ENCODE results near the gene KCNV2. TPM values are rescaled to one million over a fixed set of nuclear protein-coding genes. Genes with fewer than 3 reads are reported as not detected.

The KCNV2 gene
- polyA plus RNA-seq = 0.09 TPM
- long read RNA-seq, donor 1 = 0 reads
- long read RNA-seq, donor 2 = 0 reads
- long read RNA-seq, donor 3 = 0 reads
- long read RNA-seq, donor 4 = 0 reads
- long read RNA-seq, donor 5 = 0 reads
- long read RNA-seq, donor 6, partial matches to known transcripts = 28 of 28 reads
- long read RNA-seq, donor 6, other reads (novel, unspliced or antisense) = 0 of 28 reads
- long read RNA-seq, donor 7 = 0 reads
- long read RNA-seq, donor 8 = 0 reads
- long read RNA-seq, donor 9 = 0 reads
- long read RNA-seq, donor 10 = 0 reads
- long read RNA-seq, donor 11 = 0 reads

GRCh38 chr9:2717385-2717784 lies at the start of gene KCNV2:
KCNV2 (plus strand) TSS chr9:2717510; CDS start chr9:2717740, 230 bp downstream.
- no peak within 1 kb of the TSS for H3K4me3 ChIP-seq (ENCODE audit: low read length)
- H3K27me3 ChIP-seq (ENCODE audit: control insufficient read depth, insufficient read depth, low read length) = no peaks in the 10 kb centered on the region
- no peaks in the 10 kb centered on the region for H3K4me1 ChIP-seq (ENCODE audit: control insufficient read depth, insufficient read depth, low read length)
- DNase-seq = no peak
- no CpG with 5 or more reads among the region's 7 CpGs for WGBS (ENCODE audit: insufficient coverage, low lambda C conversion rate)
- peaks cover 12% of the 10 kb centered on the region for H3K9me3 ChIP-seq (ENCODE audit: control insufficient read depth, low read depth, low read length)
- H3K27ac ChIP-seq (ENCODE audit: low read length) = no peak within 1 kb of the TSS
- no peaks in the 10 kb centered on the region for H3K36me3 ChIP-seq (ENCODE audit: control insufficient read depth, insufficient read depth, low read length)

- H3K27me3 ChIP-seq (ENCODE audit: control insufficient read depth, insufficient read depth, low read length) = no peaks in the 10 kb centered on the region
- no peaks in the 10 kb centered on the region for H3K9me3 ChIP-seq (ENCODE audit: control insufficient read depth, low read depth, low read length)
- WGBS (ENCODE audit: insufficient coverage, low lambda C conversion rate) = 100% methylated on average over 1 of the region's 3 CpGs
- H3K4me1 ChIP-seq (ENCODE audit: control insufficient read depth, insufficient read depth, low read length) = no peaks in the 10 kb centered on the region
- H3K36me3 ChIP-seq (ENCODE audit: control insufficient read depth, insufficient read depth, low read length) = no peaks in the 10 kb centered on the region
- H3K27ac ChIP-seq (ENCODE audit: low read length) = no peak overlapping the region
- no peak overlapping the region for H3K4me3 ChIP-seq (ENCODE audit: low read length)
- DNase-seq = no peak
These were observed 44.1 kb upstream of the KCNV2 start for GRCh38 chr9:2673161-2673560.

GRCh38 chr9:2674141-2674824 lies 43.0 kb upstream of the KCNV2 start:
- WGBS (ENCODE audit: insufficient coverage, low lambda C conversion rate) = 89% methylated on average over 5 of the region's 9 CpGs

GRCh38 chr9:2675834-2676233 lies 41.5 kb upstream of the KCNV2 start:
- Histone ChIP-seq H3K36me3 (ENCODE audit: control insufficient read depth, insufficient read depth, low read length) (no peaks in the 10 kb centered on the region), H3K27ac (ENCODE audit: low read length) (no peak overlapping the region), H3K4me1 (ENCODE audit: control insufficient read depth, insufficient read depth, low read length) (no peaks in the 10 kb centered on the region), H3K27me3 (ENCODE audit: control insufficient read depth, insufficient read depth, low read length) (no peaks in the 10 kb centered on the region), H3K4me3 (ENCODE audit: low read length) (no peak overlapping the region), H3K9me3 (ENCODE audit: control insufficient read depth, low read depth, low read length) (no peaks in the 10 kb centered on the region)
- DNase-seq = no peak
- WGBS (ENCODE audit: insufficient coverage, low lambda C conversion rate) = no CpG with 5 or more reads among the region's 1 CpG

More at GRCh38 chr9:2674141-2674824, 43.0 kb upstream of the KCNV2 start:
- H3K36me3 ChIP-seq (ENCODE audit: control insufficient read depth, insufficient read depth, low read length) = no peaks in the 10 kb centered on the region
- no peaks in the 10 kb centered on the region for H3K4me1 ChIP-seq (ENCODE audit: control insufficient read depth, insufficient read depth, low read length)
- DNase-seq = no peak
- no peak overlapping the region for H3K4me3 ChIP-seq (ENCODE audit: low read length)
- H3K27me3 ChIP-seq (ENCODE audit: control insufficient read depth, insufficient read depth, low read length) = no peaks in the 10 kb centered on the region
- no peaks in the 10 kb centered on the region for H3K9me3 ChIP-seq (ENCODE audit: control insufficient read depth, low read depth, low read length)
- no peak overlapping the region for H3K27ac ChIP-seq (ENCODE audit: low read length)

- no peak overlapping the region for H3K27ac ChIP-seq (ENCODE audit: low read length)
- H3K4me3 ChIP-seq (ENCODE audit: low read length) = no peak overlapping the region
- no CpG with 5 or more reads among the region's 4 CpGs for WGBS (ENCODE audit: insufficient coverage, low lambda C conversion rate)
- H3K27me3 ChIP-seq (ENCODE audit: control insufficient read depth, insufficient read depth, low read length) = no peaks in the 10 kb centered on the region
- no peaks in the 10 kb centered on the region for H3K9me3 ChIP-seq (ENCODE audit: control insufficient read depth, low read depth, low read length)
- peak in 1 of 2 donors; percentile 10 for DNase-seq
- no peaks in the 10 kb centered on the region for H3K36me3 ChIP-seq (ENCODE audit: control insufficient read depth, insufficient read depth, low read length)
- H3K4me1 ChIP-seq (ENCODE audit: control insufficient read depth, insufficient read depth, low read length) = no peaks in the 10 kb centered on the region
These were observed 40.8 kb upstream of the KCNV2 start for GRCh38 chr9:2676466-2676865.

GRCh38 chr9:2677915-2678889 lies 39.1 kb upstream of the KCNV2 start:
- Histone ChIP-seq H3K4me3 (ENCODE audit: low read length) (no peak overlapping the region), H3K27ac (ENCODE audit: low read length) (no peak overlapping the region), H3K36me3 (ENCODE audit: control insufficient read depth, insufficient read depth, low read length) (no peaks in the 10 kb centered on the region), H3K4me1 (ENCODE audit: control insufficient read depth, insufficient read depth, low read length) (no peaks in the 10 kb centered on the region), H3K27me3 (ENCODE audit: control insufficient read depth, insufficient read depth, low read length) (no peaks in the 10 kb centered on the region), H3K9me3 (ENCODE audit: control insufficient read depth, low read depth, low read length) (no peaks in the 10 kb centered on the region)
- no CpG with 5 or more reads among the region's 5 CpGs for WGBS (ENCODE audit: insufficient coverage, low lambda C conversion rate)
- no peak for DNase-seq

GRCh38 chr9:2679011-2679410 lies 38.3 kb upstream of the KCNV2 start:
- H3K36me3 ChIP-seq (ENCODE audit: control insufficient read depth, insufficient read depth, low read length) = no peaks in the 10 kb centered on the region

GRCh38 chr9:2681981-2682380 lies 35.3 kb upstream of the KCNV2 start:
- H3K4me1 ChIP-seq (ENCODE audit: control insufficient read depth, insufficient read depth, low read length) = no peaks in the 10 kb centered on the region
- 80% methylated on average over 1 of the region's 1 CpG for WGBS (ENCODE audit: insufficient coverage, low lambda C conversion rate)
- H3K9me3 ChIP-seq (ENCODE audit: control insufficient read depth, low read depth, low read length) = no peaks in the 10 kb centered on the region

More at GRCh38 chr9:2679011-2679410, 38.3 kb upstream of the KCNV2 start:
- H3K9me3 ChIP-seq (ENCODE audit: control insufficient read depth, low read depth, low read length) = no peaks in the 10 kb centered on the region
- H3K27ac ChIP-seq (ENCODE audit: low read length) = no peak overlapping the region
- DNase-seq = no peak
- H3K4me3 ChIP-seq (ENCODE audit: low read length) = no peak overlapping the region
- H3K4me1 ChIP-seq (ENCODE audit: control insufficient read depth, insufficient read depth, low read length) = no peaks in the 10 kb centered on the region
- 86% methylated on average over 1 of the region's 2 CpGs for WGBS (ENCODE audit: insufficient coverage, low lambda C conversion rate)
- H3K27me3 ChIP-seq (ENCODE audit: control insufficient read depth, insufficient read depth, low read length) = no peaks in the 10 kb centered on the region

GRCh38 chr9:2686911-2687310 lies 30.4 kb upstream of the KCNV2 start:
- Histone ChIP-seq H3K27ac (ENCODE audit: low read length) (no peak overlapping the region), H3K4me1 (ENCODE audit: control insufficient read depth, insufficient read depth, low read length) (no peaks in the 10 kb centered on the region), H3K9me3 (ENCODE audit: control insufficient read depth, low read depth, low read length) (no peaks in the 10 kb centered on the region), H3K36me3 (ENCODE audit: control insufficient read depth, insufficient read depth, low read length) (no peaks in the 10 kb centered on the region), H3K4me3 (ENCODE audit: low read length) (no peak overlapping the region), H3K27me3 (ENCODE audit: control insufficient read depth, insufficient read depth, low read length) (no peaks in the 10 kb centered on the region)
- DNase-seq = no peak
- no CpG with 5 or more reads among the region's 4 CpGs for WGBS (ENCODE audit: insufficient coverage, low lambda C conversion rate)

More at GRCh38 chr9:2681981-2682380, 35.3 kb upstream of the KCNV2 start:
- no peak for DNase-seq
- Histone ChIP-seq H3K27ac (ENCODE audit: low read length) (no peak overlapping the region), H3K36me3 (ENCODE audit: control insufficient read depth, insufficient read depth, low read length) (no peaks in the 10 kb centered on the region), H3K4me3 (ENCODE audit: low read length) (no peak overlapping the region), H3K27me3 (ENCODE audit: control insufficient read depth, insufficient read depth, low read length) (no peaks in the 10 kb centered on the region)

- no peaks in the 10 kb centered on the region for H3K36me3 ChIP-seq (ENCODE audit: control insufficient read depth, insufficient read depth, low read length)
- no peaks in the 10 kb centered on the region for H3K27me3 ChIP-seq (ENCODE audit: control insufficient read depth, insufficient read depth, low read length)
- WGBS (ENCODE audit: insufficient coverage, low lambda C conversion rate) = 100% methylated on average over 1 of the region's 3 CpGs
- H3K4me1 ChIP-seq (ENCODE audit: control insufficient read depth, insufficient read depth, low read length) = no peaks in the 10 kb centered on the region
- H3K9me3 ChIP-seq (ENCODE audit: control insufficient read depth, low read depth, low read length) = no peaks in the 10 kb centered on the region
- H3K27ac ChIP-seq (ENCODE audit: low read length) = no peak overlapping the region
- H3K4me3 ChIP-seq (ENCODE audit: low read length) = no peak overlapping the region
- no peak for DNase-seq
These were observed 28.7 kb upstream of the KCNV2 start for GRCh38 chr9:2688636-2689035.

Measured in large intestine (tissue), 12 donors.